NCI-H2029 (cell line): ENCODE measurements around the gene ZNF593.

ENCODE experiments used
- DNase-seq: peaks from one replicate; lab custom pipeline; 2025; lab: John Stamatoyannopoulos, UW

ZNF593 gene

GRCh38 chr1:26210147-26210870 is 40.6 kb downstream of the ZNF593 start:
- no peak for DNase-seq

- no peak for DNase-seq
Measured at GRCh38 chr1:26212726-26213125, 43.0 kb downstream of the ZNF593 start.

- DNase-seq: no peak
Measured at GRCh38 chr1:26213335-26213905, 43.7 kb downstream of the ZNF593 start.

GRCh38 chr1:26215246-26215645 is 45.5 kb downstream of the ZNF593 start:
- no peak for DNase-seq

- DNase-seq: no peak
Measured at GRCh38 chr1:26218906-26219494, 49.3 kb downstream of the ZNF593 start.
